Measurements from ENCODE around the gene PDCD2L.

DNA sequence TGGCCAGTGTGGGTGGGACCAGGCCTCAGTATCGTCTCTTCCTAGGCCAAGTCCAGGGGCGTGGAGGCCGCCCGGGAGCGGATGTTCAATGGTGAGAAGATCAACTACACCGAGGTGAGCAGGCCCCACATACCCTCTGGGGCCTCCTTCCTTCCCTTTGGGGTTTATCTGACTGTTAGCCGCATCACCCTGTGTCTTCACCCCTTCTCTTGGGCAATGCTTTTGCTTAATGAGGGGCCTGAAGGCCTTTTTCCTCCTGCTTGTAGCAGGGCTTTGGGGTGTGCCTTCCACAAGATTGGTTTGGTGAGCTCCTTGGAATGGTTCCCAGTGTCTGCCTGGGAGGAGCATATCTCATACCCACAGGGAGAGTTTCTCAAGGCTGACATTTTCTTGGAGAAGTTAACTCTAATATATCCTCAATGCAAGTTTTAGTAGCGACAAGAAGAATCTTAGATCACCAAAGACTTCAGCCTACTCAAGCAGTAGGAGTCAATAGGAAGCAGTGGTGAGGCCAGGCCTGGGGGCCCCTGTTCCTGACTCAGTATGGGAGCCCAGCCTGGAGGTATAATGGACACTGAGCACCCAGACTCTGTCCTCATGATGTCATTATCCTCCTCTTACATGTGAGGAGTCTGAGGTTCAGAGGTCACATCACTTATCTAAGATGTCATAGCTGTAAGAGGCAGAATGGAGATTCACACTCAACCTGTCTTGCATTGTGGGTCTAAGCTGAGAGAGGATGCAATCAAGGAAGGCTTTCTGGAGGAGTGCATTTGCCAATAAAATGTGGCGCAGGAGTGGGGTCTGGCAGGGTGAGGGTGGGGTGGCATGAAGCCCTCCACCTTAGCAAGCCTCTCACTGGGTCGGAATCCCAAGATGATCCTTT lies 37.2 kb upstream of the PDCD2L start:
- TF ChIP-seq ZNF384 (IDR thresholded peaks at IDR 0.05; ENCODE audit: borderline replicate concordance, low read depth, low read length) (no peak), ZNF274 (IDR thresholded peaks at IDR 0.05; ENCODE audit: insufficient read depth, insufficient read length) (no peak), NR2C1 (IDR thresholded peaks at IDR 0.05) (no peak), POLR2A (IDR thresholded peaks at IDR 0.05; ENCODE audit: low read depth, low read length) (no peak)
- TF ChIP-seq, protein P1, sequence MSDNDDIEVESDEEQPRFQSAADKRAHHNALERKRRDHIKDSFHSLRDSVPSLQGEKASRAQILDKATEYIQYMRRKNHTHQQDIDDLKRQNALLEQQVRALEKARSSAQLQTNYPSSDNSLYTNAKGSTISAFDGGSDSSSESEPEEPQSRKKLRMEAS (IDR thresholded peaks at IDR 0.05; ENCODE audit: low read depth, low read length), result no peak
